Measurements from ENCODE around the gene MLH3. TPM values are rescaled to one million over a fixed set of nuclear protein-coding genes. Genes with fewer than 3 reads are reported as not detected.
"Not testable (repeated sequence)": the region's sequence is repeated elsewhere in the genome, so short reads cannot be mapped to it uniquely, and the experiment has no call there.

MLH3 gene
- 14.8 TPM for polyA plus RNA-seq (2013, experiment 1 of 2; ENCODE audit: insufficient read length)
- 14.0 TPM for polyA plus RNA-seq (2013, experiment 2 of 2; ENCODE audit: insufficient read length)

GRCh38 chr14:75050852-75051555 is at the start of gene MLH3:
TSS of gene MLH3 (minus strand) at chr14:75051467. CDS start at chr14:75049655, 1,812 bp downstream.
- peak; percentile 83 for DNase-seq

- no peak for DNase-seq
Observed at GRCh38 chr14:75098682-75099081, 47.4 kb upstream of the MLH3 start.

DNA sequence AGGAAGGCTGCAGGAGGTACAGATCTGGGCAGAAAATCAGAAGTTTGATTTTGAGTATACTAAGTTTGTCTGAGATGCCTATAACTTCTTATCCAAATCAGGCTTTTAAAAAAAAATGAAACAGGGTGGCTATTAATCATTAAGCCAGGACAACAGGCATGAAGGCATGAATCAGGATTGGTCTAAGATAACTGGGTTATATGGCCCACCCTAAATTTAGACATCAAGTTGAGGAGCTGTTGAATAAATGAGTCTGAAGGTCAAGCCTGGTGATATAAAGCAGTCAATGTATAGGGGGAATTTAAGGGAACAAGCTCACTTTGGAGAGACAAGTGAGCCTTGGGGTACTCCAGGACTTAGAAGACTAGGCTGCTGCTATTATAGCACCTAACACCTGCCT is 46.9 kb upstream of the MLH3 start:
- no peak for DNase-seq

DNA sequence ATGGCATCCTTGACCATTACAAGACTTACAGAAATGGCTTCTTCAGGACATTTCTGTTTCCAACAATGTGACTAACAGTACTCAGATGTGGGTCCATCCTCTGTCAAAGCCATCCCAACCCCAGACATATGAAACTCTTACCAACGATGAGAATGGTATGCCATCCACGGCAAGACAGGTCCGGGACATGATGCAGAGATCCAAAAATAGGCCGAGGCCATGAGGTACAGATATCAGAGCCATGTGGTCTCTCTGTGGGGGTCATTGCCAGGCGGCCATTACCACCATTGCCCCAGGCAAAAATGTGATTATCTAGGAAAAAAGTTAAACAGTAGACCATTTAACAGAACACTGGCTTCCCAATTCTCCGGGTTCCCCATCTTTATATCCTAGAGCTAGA is 45.7 kb upstream of the MLH3 start:
- no peak for DNase-seq

GRCh38 chr14:75095690-75096089 is 44.4 kb upstream of the MLH3 start:
- no peak for DNase-seq

DNA sequence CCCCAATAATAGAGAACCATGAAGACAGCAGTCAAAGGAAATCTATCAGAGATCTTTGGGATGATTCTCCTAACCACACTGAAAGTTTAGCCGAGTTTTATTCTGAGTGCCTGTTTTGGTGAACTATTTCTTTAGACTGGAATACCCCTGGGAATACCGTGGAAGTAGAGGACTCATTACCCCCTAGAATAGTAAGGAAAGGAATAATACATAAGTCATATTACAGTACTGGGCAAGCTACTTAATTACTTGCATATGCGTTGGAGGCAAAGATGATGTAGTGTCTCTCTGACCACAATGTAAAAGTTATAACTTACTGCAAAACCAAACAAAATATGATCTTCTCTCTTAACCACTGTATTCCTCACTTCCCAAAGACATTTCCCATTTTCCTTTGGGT is 43.6 kb upstream of the MLH3 start:
- peak; percentile 89 for DNase-seq

- DNase-seq: no peak
Observed at GRCh38 chr14:75092698-75093097, 41.4 kb upstream of the MLH3 start.

DNA sequence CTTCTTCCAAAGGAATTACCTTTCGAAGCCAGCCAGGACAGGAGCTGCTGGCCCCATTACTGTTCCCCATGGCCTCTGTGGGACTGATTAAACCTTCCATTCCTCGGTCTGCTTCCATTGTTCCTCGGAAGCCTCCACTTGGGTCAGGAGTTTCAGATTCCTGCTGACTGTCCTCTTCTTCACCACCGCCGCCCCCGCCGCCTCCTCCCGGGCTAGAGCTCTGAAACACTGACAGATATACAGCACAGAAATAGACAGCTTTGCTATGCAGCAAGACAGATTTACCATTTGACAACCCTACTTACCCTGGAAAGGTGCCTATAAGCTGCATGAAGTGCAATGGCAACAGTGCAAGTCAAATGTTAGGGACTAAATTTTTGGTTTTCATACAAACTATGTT is 40.0 kb upstream of the MLH3 start:
- no peak for DNase-seq

- DNase-seq: peak; percentile 64
Observed at GRCh38 chr14:75090353-75090752, 39.1 kb upstream of the MLH3 start.

DNA sequence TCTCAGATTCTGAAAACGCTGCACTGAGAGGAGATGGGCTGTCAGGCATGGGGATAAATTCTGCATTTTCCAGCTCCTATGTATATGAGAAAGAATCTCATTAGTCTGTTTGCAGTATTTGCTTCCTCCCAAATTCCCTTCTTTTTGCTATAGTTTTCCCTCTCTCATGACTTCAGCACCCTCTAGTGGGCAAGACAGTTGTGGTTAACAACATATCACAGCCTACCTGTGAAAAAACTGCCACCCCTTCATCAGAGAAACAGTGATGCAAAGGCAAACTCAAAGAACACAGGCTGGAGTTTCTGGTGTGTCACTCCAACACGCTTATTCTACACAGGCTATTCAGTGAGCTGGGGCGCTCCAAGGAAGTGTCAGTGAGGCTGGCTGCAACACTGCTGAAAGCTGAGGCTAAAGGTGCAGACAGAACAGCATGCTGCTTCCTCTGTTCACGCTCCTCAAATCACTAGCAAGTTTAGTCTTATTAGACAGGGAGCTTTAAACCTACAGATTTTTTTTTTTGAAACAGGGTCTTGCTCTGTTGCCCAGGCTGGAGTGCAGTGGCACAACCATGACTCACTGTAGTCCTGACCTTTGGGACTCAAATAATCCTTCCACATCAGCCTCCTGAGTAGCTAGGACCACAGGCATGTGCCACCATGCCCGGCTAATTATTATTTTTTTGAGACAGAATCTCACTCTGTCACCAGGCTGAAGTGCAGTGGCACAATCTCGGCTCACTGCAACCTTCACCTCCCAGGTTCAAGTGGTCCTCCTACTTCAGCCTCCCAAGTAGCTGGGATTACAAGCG is 37.5 kb upstream of the MLH3 start:
- DNase-seq: peak; percentile 65

- DNase-seq: no peak
Observed at GRCh38 chr14:75088153-75088552, 36.9 kb upstream of the MLH3 start.

DNA sequence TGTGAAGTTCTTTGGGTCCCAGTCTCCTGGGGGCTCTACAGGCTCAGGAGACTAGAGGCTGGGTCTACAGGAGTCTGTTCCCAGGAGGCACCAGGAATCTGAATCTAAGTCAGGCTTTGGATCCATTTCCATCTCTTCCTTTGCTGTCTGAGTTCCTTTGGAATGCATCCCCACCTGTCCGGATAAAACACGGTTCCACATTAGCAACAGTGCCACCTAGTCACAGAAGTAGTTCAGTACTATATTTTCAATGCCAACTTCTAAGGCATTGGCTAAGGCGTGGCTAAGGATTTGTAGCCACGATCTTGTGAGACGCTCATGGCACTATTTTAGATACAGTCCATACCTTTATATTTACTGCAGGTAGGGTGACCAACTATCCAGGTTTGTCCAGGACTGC is 33.2 kb upstream of the MLH3 start:
- DNase-seq: no peak

- DNase-seq: no peak
Observed at GRCh38 chr14:75083271-75083670, 32.0 kb upstream of the MLH3 start.

DNA sequence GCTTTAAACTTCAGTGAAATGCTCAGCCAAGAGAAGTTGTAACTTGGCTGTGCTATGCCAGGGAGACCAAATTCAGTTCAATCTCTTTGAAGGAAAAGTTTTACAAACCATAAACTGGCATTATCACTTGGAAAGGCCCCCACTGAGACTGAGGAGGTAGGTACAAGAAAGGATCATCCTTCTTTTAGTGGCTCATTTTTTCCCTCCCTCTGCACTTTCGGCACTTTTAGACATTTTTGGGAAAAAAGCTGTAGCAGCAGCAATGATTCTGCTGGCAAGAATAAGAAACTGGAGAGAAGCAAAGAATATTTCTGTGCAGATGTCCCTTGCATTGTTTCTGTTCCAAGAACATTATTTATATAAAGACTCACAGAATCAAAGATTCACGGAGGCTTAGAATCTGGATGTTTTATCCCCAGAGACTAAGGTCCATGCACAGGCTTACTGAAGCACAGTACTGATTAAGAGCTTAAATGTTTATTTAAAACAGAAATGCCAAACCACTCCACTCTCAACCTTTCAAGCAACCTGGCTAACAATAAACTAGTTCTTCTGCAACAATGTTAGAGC is 30.5 kb upstream of the MLH3 start:
- no peak for DNase-seq

DNA sequence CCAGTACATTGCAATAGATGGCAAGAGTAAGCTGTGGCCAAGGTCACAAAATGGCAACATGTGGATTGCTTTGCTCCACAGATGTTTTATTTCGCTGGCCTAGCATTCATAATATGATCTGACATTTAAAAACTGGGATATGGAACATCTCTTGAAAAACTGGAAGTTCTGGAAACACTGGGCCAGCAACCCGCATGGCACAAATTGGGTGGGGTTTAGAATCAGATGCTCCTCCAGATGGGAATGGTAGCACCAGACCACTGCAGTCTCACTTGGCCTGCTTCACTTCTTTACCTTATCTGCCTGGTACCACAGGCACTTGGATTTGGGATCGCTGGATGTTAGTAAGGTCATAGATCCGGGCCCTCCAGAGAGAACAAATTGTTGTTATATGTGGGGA is 28.3 kb upstream of the MLH3 start:
- no peak for DNase-seq

- no peak for DNase-seq
Observed at GRCh38 chr14:75077794-75078193, 26.5 kb upstream of the MLH3 start.

DNA sequence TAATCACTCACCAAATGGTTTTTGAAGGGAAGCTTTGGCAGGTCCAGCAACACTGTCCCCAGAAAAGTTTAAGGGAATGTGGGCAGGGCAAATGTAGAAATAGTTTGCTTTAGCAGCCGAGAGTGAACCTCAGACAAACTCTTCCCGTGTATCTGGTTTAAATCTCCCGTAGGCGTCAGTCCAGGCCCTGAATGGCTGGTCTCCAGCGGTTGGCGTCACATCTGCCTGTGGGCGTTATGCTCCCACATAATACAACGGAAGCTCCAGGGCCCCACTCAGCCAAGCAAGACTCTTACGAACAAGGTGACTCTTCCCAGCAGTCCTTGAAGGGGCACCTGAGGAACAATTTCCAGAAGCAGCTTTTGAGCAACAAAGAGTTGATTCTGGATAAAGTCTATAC is 19.1 kb upstream of the MLH3 start:
- DNase-seq: no peak

DNA sequence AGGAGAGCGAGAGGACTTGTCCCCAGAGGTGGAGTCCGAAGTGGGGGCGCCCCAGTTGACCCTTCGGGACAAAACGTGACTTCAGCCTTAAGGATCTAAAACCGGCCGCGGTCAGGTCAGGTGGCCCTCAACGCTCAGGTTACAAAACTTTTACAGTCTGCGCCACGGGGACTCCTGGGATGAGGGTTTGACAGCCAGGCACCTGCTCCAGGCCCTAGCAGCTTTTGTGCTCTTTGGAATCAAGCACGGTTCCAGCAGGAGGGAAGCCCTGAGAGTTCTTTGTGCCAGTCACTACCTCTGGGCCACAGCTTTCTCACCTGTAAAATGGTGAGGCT is 18.5 kb upstream of the MLH3 start:
- DNase-seq: no peak

DNA sequence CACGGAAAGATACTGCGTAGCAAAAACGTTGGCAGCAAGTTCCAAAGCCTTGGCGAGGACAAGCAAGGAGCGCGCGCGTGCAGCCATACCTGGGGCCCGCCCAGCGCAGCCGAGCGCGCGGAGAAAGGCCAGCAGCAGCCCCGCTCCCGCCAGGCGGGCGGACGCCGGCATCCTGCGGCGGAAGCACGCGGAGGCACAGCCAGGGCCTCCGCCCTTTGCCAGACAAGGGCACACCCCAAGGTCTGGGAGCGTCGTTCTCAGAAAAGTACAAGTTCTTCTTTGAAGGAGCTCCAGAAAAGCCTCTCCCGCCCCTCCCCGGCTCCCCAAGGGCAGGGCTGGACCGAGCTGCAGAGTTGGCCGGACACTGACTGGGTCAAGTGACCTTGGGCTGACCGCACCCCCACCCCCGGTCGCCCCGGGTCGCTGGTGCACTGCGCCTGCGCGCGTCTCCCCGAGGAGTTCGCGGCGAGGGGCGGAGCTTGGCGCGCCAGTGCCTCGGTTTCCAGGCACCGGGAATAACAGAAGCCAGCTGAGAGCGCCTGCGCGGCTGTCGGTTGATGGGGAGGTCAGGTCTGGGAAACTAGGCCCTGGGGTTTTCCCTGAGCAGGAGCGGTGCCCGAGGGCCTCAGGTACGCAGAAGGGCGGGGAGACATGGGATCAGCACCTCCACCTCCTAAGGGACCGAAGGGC is 18.0 kb upstream of the MLH3 start, which contains the start of gene ZC2HC1C:
Gene ZC2HC1C, plus strand, starts transcription at position 521 of the 690 bp plus-strand sequence. CDS start 933 bp downstream, outside the sequence.
- DNase-seq: peak; percentile 79

DNA sequence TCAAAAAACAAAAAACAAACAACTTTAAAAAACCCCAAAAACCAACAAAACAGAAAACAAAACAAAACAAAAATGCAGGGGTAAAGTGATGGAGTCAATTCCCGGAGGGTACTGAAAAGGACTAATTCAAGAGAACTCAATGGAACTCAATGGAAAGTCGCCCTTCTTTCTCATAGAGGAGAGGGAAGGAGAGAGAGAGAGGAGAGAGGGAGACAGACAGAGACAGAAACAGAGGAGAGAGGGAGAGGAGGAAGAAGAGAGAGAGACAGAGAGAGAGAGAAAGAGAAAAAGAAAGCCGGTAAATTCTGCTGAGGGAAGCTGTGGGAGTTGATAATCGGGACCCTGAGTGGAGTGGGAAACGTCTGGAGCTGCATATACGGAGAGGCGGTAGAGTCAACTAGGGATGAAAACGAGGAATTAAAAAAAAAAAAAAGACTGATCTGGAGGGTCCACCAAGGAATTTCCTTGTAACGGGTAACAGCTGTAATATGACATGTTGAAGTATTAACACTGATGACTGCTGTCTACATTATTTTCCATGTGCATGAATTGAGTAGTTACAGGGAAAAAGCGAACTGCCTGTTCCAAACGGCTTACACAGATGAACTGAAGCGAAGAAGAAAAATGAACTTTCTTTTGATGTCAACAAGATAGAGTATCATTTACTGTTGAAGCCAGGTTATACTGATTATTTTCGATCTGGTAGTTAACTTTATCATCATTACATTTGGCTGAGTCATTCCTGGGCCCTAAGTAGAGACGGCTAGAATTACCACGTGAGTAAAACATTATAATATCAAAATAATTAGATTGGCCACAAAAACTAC is 17.2 kb upstream of the MLH3 start:
- no peak for DNase-seq

GRCh38 chr14:75067765-75068164 is 16.5 kb upstream of the MLH3 start:
- DNase-seq: not testable (repeated sequence)

DNA sequence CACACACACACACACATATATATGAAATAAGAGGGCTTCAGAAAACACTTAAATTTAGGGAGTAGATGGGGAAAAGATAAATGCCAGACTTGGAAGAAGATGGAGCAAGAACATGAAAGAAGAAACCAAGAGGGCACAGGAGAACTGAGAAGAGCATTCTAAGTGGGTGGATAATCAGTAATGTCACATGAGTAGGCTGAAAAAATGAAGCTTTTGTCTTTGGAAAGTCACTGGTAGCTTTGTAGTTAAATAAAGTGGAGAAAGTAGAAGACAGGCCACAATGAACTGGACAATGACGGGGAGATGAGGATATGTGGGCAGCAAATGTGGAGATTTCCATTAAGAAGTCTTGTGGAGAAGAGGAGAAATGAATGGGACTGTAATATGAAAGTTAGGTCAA is 15.9 kb upstream of the MLH3 start:
- no peak for DNase-seq

Measured in fibroblast of skin of scalp (primary cell).